Astrocyte (in vitro differentiated cells and primary cell): Measurements from ENCODE around the gene TNFRSF19. TPM values are rescaled to one million over a fixed set of nuclear protein-coding genes. Genes with fewer than 3 reads are reported as not detected.

Experiments used
- DNase-seq: peaks from one replicate; pipeline ENCODE4 v3.0.0-alpha.2; 2010; ENCODE audit warnings: low read depth
- FAIRE-seq: peaks from 2 replicates; lab custom pipeline; 2011; peaks lifted over from hg19 to GRCh38; lab: Jason Lieb, UNC
- H2AFZ ChIP-seq: 2 replicates; pipeline ENCODE4 v1.6.0; 2012; ENCODE audit warnings: low read depth, low read length, inconsistent platforms
- H3K27ac ChIP-seq: 2 replicates; pipeline ENCODE4 v1.5.1; 2011; ENCODE audit warnings: low read depth, low read length, inconsistent platforms
- H3K27me3 ChIP-seq: 2 replicates; pipeline ENCODE4 v1.6.0; 2011; ENCODE audit warnings: low read length, inconsistent platforms; ENCODE audit not compliant: insufficient read depth
- H3K36me3 ChIP-seq: 2 replicates; pipeline ENCODE4 v1.5.1; 2011; ENCODE audit warnings: low read length, inconsistent platforms; ENCODE audit not compliant: insufficient read depth
- H3K4me1 ChIP-seq: 2 replicates; pipeline ENCODE4 v1.5.1; 2011; ENCODE audit warnings: low read length, inconsistent platforms; ENCODE audit not compliant: insufficient read depth
- H3K4me2 ChIP-seq: 2 replicates; pipeline ENCODE4 v1.6.0; 2012; ENCODE audit warnings: low read length, inconsistent platforms
- H3K4me3 ChIP-seq: 2 replicates; pipeline ENCODE4 v1.5.1; 2011; ENCODE audit warnings: low read depth, mild to moderate bottlenecking, low read length, inconsistent platforms; ENCODE audit not compliant: insufficient read depth
- H3K79me2 ChIP-seq: 2 replicates; pipeline ENCODE4 v1.6.0; 2012; ENCODE audit warnings: mild to moderate bottlenecking, low read length, inconsistent platforms; ENCODE audit not compliant: insufficient read depth
- H3K9ac ChIP-seq: 2 replicates; pipeline ENCODE4 v1.6.0; 2012; ENCODE audit warnings: mild to moderate bottlenecking, low read length, inconsistent platforms
- H3K9me3 ChIP-seq: 2 replicates; pipeline ENCODE4 v1.5.1; 2012; ENCODE audit warnings: low read depth, mild to moderate bottlenecking, low read length, inconsistent platforms; ENCODE audit not compliant: insufficient read depth
- H4K20me1 ChIP-seq: 2 replicates; pipeline ENCODE4 v1.6.0; 2012; ENCODE audit warnings: low read length, inconsistent platforms; ENCODE audit not compliant: insufficient read depth
- H3K27ac Mint-ChIP-seq: one replicate; pipeline ENCODE4 v1.8.0; 2021; ENCODE audit warnings: mild to moderate bottlenecking, mixed read lengths; ENCODE audit not compliant: unreplicated experiment
- H3K27me3 Mint-ChIP-seq: one replicate; pipeline ENCODE4 v1.8.0; 2021; ENCODE audit warnings: low read depth, mixed read lengths; ENCODE audit not compliant: unreplicated experiment
- H3K36me3 Mint-ChIP-seq: one replicate; pipeline ENCODE4 v1.8.0; 2021; ENCODE audit warnings: low read depth, mixed read lengths; ENCODE audit not compliant: unreplicated experiment
- H3K4me1 Mint-ChIP-seq: one replicate; pipeline ENCODE4 v1.8.0; 2021; ENCODE audit warnings: low read depth, mixed read lengths; ENCODE audit not compliant: unreplicated experiment
- H3K4me3 Mint-ChIP-seq: one replicate; pipeline ENCODE4 v1.8.0; 2021; ENCODE audit warnings: mild to moderate bottlenecking, moderate library complexity, mixed read lengths; ENCODE audit not compliant: unreplicated experiment
- H3K9me3 Mint-ChIP-seq: one replicate; pipeline ENCODE4 v1.8.0; 2021; ENCODE audit warnings: mild to moderate bottlenecking, mixed read lengths; ENCODE audit not compliant: unreplicated experiment
- EZH2 ChIP-seq: IDR thresholded peaks from 2 replicates; pipeline ENCODE4 v1.6.1; 2012; ENCODE audit warnings: mild to moderate bottlenecking, low read length, inconsistent platforms; ENCODE audit not compliant: insufficient read depth
- total RNA-seq: library from RNA; stranded (reverse); gene quantifications from 2 replicates; pipeline ENCODE4 v1.2.1, GENCODE V29; 2021
- TF ChIP-seq, protein P1 (sequence below): IDR thresholded peaks from 2 replicates; pipeline ENCODE4 v1.5.1; 2011; ENCODE audit warnings: low read depth, mild to moderate bottlenecking, inconsistent platforms, low read length, moderate library complexity; ENCODE audit not compliant: insufficient read depth

TNFRSF19 gene
- total RNA-seq, 1 donor from 2014 or later: 27.8 TPM

DNA sequence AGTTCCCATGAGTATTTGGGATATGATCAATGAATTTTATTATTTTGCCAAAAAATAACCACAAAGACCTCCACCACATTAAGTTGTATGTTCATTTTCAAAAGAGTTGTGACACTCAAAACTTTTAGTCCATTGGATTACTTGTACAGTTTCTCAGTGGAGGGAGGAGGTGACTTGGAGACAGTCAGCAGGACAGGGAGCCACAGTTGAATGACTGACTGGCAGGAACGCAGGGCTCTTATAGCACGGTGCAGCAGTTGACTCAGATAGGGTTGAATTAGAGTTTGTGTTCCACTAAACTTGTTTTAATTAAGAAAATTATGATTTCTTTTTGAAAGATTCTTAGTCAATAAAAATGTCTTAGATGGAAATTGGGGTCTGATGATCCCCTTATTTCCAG is 42.5 kb downstream of the TNFRSF19 start:
- H3K27ac ChIP-seq: no peak overlapping the region
- Mint-ChIP-seq H3K4me3 (no peak overlapping the region), H3K27ac (no peak overlapping the region), H3K9me3 (no peaks in the 10 kb centered on the region), H3K36me3 (peaks cover 13% of the 10 kb centered on the region), H3K4me1 (peaks cover 40% of the 10 kb centered on the region), H3K27me3 (no peaks in the 10 kb centered on the region)
- no peaks in the 10 kb centered on the region for H3K27me3 ChIP-seq
- no peak for DNase-seq
- H2AFZ ChIP-seq: no peak overlapping the region
- H3K4me2 ChIP-seq: no peak overlapping the region
- H4K20me1 ChIP-seq: no peaks in the 10 kb centered on the region
- no peaks in the 10 kb centered on the region for H3K9me3 ChIP-seq
- no peaks in the 10 kb centered on the region for H3K79me2 ChIP-seq
- no peak for FAIRE-seq
- peaks cover 3% of the 10 kb centered on the region for H3K36me3 ChIP-seq
- peaks cover 53% of the 10 kb centered on the region for H3K4me1 ChIP-seq
- H3K4me3 ChIP-seq: no peak overlapping the region
- H3K9ac ChIP-seq: no peak overlapping the region
- TF ChIP-seq, protein P1, sequence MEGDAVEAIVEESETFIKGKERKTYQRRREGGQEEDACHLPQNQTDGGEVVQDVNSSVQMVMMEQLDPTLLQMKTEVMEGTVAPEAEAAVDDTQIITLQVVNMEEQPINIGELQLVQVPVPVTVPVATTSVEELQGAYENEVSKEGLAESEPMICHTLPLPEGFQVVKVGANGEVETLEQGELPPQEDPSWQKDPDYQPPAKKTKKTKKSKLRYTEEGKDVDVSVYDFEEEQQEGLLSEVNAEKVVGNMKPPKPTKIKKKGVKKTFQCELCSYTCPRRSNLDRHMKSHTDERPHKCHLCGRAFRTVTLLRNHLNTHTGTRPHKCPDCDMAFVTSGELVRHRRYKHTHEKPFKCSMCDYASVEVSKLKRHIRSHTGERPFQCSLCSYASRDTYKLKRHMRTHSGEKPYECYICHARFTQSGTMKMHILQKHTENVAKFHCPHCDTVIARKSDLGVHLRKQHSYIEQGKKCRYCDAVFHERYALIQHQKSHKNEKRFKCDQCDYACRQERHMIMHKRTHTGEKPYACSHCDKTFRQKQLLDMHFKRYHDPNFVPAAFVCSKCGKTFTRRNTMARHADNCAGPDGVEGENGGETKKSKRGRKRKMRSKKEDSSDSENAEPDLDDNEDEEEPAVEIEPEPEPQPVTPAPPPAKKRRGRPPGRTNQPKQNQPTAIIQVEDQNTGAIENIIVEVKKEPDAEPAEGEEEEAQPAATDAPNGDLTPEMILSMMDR: no peak
- TF ChIP-seq EZH2: no peak

DNA sequence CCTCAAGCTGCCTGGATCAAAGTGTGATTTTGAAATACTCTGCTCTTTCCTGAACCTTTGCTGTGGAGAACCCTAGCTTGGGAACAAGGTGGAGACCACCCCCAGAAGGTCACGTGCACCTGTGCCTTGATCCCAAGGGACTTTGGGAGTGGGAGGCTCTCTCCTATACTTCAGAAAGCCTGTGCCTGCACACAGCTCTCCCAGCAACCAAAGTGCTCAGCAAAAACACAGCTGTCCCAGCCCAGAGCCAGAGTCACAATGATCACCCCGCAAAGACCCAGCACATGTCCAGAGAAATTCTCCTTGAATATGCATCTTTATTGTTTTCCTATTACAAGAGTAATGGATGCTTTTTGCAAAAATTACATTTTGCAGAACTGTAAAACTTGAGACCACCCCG is 43.4 kb downstream of the TNFRSF19 start:
- no peak overlapping the region for H3K4me3 Mint-ChIP-seq
- H3K27me3 Mint-ChIP-seq: no peaks in the 10 kb centered on the region
- Histone ChIP-seq H3K4me2 (no peak overlapping the region), H3K27me3 (no peaks in the 10 kb centered on the region), H3K79me2 (no peaks in the 10 kb centered on the region), H3K36me3 (peaks cover 3% of the 10 kb centered on the region), H3K4me3 (no peak overlapping the region), H3K9ac (no peak overlapping the region), H3K27ac (no peak overlapping the region), H4K20me1 (no peaks in the 10 kb centered on the region), H3K4me1 (peaks cover 56% of the 10 kb centered on the region), H3K9me3 (no peaks in the 10 kb centered on the region), H2AFZ (no peak overlapping the region)
- H3K36me3 Mint-ChIP-seq: peaks cover 12% of the 10 kb centered on the region
- H3K27ac Mint-ChIP-seq: no peak overlapping the region
- DNase-seq (no peak), FAIRE-seq (no peak)
- TF ChIP-seq, protein P1: no peak
- TF ChIP-seq EZH2: no peak
- H3K9me3 Mint-ChIP-seq: no peaks in the 10 kb centered on the region
- H3K4me1 Mint-ChIP-seq: peaks cover 49% of the 10 kb centered on the region

DNA sequence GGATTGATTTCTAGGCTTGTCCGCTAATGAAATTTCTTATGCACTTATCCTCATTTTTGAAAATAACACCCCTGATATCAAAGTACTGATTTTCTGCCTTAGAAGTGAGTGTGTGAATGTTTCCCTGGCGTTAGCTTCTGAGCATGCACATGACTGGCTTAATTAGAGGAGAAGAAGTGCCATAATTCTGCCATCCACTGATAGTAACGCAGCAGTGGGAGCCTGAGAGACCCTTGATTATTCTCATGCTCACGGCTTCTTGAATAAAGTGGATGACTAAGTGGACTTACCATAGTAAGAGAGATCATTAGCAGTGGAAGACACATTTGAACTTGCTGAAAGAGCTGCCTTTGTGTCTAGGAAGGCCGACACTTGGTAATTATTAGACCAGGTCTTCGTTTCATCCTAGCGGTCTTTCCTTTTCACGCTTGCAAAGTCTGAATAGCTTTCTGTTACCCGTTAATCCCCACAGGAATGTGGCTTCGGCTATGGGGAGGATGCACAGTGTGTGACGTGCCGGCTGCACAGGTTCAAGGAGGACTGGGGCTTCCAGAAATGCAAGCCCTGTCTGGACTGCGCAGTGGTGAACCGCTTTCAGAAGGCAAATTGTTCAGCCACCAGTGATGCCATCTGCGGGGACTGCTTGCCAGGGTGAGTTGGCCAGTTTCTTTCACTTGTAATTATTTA is 45.3 kb downstream of the TNFRSF19 start:
- Histone ChIP-seq H4K20me1 (no peaks in the 10 kb centered on the region), H3K4me3 (no peak overlapping the region), H3K27me3 (no peaks in the 10 kb centered on the region), H3K9ac (peak overlapping the region; percentile 32), H3K36me3 (peaks cover 3% of the 10 kb centered on the region), H3K9me3 (no peaks in the 10 kb centered on the region), H3K4me1 (peaks cover 47% of the 10 kb centered on the region), H3K4me2 (peak overlapping the region; percentile 35), H3K79me2 (peaks cover 8% of the 10 kb centered on the region), H2AFZ (no peak overlapping the region), H3K27ac (peak overlapping the region; percentile 71)
- peak; percentile 71 for DNase-seq
- H3K4me3 Mint-ChIP-seq: peak overlapping the region; percentile 47
- TF ChIP-seq, protein P1: no peak
- no peak for TF ChIP-seq EZH2
- H3K27ac Mint-ChIP-seq: peak overlapping the region; percentile 49
- H3K4me1 Mint-ChIP-seq: peaks cover 46% of the 10 kb centered on the region
- no peak for FAIRE-seq
- H3K36me3 Mint-ChIP-seq: peaks cover 11% of the 10 kb centered on the region
- peaks cover 2% of the 10 kb centered on the region for H3K9me3 Mint-ChIP-seq
- no peaks in the 10 kb centered on the region for H3K27me3 Mint-ChIP-seq
